NCI-H774 (cell line): ENCODE results near the gene BAG1.

ENCODE experiments used
- DNase-seq: peaks from one replicate; lab custom pipeline; 2025; lab: John Stamatoyannopoulos, UW

The BAG1 gene

DNA sequence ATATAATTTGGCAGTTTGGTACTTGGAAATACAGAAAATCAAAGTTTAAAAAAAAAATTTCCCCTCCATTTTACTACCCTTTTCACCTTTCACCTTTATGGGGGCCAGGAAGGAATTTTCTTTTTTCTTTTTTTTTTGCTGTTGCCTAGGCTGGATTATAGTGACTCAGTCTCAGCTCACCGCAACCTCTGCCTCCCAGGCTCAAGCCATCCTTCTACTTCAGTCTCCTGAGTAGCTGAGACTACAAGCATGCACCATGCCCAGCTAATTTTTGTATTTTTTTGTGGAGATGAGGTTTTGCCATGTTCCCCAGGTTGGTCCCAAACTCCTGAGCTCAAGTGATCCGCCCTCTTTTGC, 9.4 kb upstream of the BAG1 start:
- DNase-seq: no peak

GRCh38 chr9:33273266-33273971, 8.9 kb upstream of the BAG1 start:
- DNase-seq: no peak

GRCh38 chr9:33272061-33272460, 7.6 kb upstream of the BAG1 start:
- DNase-seq: no peak

DNA sequence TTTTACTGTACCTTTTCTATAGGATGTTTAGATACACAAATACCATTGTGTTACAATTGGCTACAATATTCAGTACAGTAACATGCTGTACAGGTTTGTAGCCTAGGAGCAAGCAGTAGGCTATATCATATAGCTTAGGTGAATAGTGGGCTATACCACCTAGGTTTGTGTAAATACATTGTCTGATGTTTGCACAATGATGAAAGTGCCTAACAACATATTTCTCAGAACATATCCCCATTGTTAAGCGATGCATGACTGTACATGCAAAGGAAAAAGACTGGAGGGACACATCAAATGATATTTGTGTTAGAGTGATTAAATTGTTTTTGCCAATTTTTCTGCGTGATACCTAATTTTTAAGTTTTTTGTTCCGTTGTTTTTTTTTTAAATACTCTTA, 5.6 kb upstream of the BAG1 start:
- no peak for DNase-seq

DNA sequence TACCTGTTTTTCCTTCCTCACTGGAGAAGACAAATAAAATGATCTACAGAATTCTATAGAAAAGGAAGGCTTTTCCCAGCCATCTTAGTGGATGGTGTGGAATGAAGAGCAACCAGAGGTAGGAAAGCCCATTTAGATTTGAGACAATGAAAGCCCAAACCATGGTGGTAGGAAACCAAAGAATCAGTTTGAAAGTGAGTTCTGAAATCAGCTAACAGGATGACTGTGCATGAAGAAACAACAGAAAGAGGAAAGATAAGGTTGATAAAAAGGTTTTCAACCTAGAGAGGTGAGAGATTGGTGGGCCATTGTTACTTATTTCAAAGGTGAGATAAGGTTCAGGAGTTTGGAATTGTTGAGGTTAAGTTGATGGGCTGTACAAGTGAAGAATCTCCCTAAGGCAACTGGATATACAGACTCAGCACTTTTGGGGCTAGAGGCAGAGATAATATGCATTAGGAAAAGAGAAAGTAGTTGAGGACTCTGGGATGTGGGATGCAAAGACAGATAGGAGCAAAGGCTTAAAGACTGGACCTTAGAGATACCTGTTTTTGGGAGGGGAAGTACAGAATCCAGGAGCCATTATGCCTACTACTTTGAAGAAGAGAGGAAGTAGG, 2.8 kb upstream of the BAG1 start:
- DNase-seq: no peak

DNA sequence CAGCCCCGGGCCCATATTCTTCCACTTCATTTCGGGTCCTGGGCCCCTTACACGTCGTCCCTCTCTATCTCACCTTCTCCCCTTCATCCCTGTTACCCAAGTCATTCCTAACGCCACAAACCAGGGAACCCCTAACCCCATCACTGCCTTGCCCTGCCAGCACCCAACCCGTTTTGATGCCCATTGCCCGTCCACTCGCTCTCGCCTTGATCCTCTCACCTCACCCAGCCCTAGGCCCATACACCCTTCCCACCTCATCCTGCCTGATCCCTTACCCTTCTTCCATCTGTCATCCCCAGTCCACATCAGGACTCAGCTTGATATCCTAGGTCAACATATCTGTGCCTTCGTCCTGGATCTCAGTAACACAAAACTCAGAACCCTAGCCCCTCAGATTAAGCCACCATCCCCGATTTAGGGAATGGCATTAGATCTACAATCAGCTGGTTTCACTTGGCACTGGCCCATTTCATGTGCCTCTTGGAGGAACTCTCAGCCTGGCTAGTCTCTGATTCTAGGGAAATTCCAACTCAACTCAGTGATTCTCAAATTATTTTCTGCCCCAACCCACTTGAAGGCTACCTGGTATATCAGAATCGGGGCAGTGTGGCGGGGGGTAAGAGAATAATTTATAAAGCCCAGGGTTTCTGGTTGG, 830 bp upstream of the BAG1 start:
- no peak for DNase-seq

DNA sequence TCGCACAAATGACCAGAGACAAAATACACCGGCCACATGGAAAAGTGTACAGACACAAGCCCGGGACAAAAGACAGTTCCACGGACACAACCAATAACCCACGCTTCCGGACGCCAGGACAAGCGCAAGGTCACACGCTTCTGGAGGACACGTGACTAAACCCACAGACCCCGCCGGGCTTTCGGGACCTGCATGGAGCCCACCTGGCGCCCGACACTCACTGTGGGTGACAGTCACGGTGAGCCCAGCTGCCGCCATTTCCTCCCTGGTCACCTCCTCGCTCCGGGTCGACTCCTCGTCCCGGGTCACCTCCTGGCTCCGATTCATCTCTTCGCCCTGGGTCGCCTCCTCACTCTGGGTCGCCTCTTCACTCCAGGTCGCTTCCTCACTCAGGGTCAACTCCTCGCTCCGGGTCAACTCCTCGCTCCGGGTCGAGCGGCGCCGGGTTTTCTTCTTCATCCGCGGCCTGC, 470 bp downstream of the BAG1 start:
- no peak for DNase-seq

GRCh38 chr9:33263131-33264002, 1.1 kb downstream of the BAG1 start:
- DNase-seq: no peak

DNA sequence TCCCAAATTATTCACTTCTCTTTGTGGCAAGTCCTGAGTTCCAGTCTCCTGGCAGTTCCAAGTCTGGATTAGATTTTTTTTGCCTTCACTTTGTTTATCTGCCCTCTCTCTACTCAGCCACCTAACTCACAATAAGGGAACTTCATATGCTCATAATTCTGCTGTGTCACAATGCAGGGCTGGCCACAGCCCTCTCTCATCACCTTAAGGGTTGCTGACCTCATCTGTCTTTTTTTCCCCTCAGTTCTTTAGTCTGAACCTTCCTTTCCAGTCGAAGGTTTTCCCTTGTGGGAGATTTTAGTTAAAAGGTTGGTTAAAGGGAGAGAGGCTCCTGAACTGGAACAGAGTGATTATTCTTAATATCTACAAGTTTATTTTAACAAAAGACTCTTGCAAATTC, 4.1 kb downstream of the BAG1 start:
- DNase-seq: no peak

GRCh38 chr9:33257276-33257675, 7.2 kb downstream of the BAG1 start:
- DNase-seq: no peak

DNA sequence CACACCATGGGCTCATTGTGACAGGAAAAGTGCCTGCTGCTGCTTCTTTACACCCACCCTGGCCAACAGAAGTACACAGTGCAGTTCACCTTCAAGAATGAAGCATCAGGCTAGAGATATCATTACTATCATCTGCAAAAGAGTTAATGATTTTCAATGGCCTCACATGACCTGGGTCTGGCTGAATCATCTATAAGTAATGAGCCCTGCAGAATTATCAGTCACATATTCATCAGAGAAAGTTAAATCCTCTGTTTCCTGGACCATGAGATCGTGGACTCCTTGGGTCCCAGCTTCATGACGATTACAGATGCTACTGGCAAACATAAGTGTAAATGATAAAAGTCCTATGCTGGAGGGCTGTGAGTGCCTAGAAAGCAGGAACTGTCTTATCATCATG, 8.3 kb downstream of the BAG1 start:
- no peak for DNase-seq

- no peak for DNase-seq
These were observed 9.0 kb downstream of the BAG1 start for GRCh38 chr9:33255471-33255870.

GRCh38 chr9:33255014-33255413, 9.5 kb downstream of the BAG1 start:
- no peak for DNase-seq

DNA sequence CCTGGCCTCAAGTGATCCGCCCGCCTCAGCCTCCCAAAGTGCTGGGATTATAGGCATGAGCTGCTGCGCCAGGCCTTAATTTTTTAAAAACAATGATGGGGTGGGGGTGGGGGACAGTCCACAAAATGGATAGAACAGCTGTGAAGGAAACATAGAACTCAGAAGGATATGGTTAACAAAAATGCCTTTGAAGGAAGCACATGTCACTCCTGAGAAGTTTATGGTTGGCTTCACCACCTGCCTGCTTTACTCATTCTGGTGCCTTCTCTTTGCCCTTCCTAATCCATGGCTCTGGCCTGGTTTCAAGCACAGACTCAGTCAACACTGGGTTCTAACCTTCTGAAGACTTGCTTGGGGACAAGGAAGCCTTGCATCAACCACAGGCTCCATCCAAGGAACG, 10.3 kb downstream of the BAG1 start:
- no peak for DNase-seq

DNA sequence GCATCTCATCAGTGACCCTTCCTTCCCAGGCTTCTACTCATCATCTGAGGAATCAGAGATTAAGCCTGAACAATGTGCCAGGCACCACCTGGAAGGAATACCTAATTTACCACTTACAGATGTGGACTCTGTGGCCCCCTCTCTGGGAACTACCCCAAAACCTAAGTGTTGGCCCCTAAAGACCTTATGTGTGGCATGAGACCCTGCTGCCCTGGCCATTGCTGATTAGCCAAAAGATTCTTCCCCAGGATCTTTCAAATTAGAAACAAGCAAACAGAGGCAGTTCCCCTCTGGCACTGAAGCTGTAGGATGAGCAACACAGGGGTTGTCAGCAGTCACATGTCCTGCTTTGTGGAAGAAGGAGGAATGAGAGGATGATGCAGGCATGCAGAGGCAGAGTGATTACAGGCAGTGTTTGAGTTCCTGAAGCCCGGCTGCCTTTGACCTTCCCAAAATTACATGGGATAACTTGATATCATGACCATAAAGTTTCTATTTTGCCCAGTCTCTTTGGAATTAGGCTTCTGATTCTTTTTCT, 14.0 kb downstream of the BAG1 start:
- DNase-seq: no peak

- no peak for DNase-seq
These were observed 14.5 kb downstream of the BAG1 start for GRCh38 chr9:33249983-33250382.

DNA sequence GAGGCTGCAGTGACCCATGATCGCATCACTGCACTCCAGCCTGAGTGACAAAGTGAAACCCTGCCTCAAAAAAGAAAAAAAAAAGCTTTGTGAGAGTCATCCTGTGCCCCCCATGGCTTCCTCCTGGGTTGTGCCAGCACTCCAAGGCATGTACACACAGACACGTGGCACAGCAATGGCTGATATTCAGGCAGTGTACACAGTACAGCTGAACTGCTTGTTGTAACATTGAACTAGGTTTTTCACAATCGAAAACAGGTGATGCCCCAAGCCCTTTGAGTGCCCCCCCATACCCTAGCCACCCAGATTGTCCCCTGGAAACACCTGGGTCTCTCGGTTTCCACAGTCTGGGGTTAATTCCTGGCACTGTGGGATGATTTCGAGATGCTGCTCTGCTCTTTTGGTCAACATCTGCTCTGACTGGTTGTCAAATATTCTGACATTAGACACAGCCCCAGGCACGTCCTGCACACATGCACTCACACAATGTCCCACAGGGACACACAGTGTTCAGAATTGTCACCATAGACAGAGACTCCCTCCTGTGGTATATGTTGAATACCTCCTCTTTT, 15.3 kb downstream of the BAG1 start:
- DNase-seq: no peak

- no peak for DNase-seq
These were observed 15.9 kb downstream of the BAG1 start for GRCh38 chr9:33248606-33249005.

DNA sequence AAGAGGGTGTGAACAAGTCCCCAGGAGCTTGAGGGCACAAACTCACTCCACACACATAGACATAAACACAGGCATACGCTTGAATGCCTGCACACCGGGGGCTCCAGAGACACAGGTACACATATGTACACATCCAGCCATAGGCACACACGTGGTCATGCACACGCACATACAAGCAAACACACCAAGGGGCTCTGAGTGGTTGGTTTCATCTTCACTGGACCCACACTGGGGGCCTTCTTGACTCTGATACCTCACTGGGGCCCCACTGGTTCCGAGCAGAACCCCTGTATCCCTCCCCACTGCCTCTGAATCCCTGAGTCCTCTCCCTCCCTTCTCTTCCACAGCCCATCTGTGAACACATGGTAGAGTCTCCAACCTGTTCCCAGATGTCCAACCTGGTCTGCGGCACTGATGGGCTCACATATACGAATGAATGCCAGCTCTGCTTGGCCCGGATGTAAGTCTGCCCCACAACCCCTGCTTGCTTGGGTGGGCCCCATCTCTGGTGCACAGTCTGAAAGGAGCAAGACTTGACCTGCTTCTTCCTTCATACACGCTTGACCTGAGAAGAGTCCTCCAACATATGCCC, 18.1 kb downstream of the BAG1 start:
- DNase-seq: no peak

DNA sequence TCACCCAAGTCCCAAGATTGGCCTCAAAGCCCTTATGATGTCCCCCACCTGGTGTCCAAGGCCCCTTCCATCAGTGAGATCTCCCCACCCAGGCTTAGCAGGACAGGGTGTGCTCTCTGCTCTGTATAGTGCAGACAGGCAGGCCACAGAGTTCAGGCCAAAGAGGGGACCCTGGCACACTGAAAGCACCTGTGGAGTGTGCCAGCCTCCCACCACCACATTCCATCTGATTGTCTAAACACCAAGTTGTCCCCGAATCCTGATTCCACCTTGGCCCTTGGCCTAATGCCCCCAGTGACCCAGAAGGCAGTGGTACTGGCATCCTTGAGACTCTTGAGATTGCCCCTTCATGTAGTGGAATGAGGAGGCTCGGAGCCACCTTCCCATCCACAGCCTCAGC, 19.2 kb downstream of the BAG1 start:
- no peak for DNase-seq

- no peak for DNase-seq
These were observed 20.2 kb downstream of the BAG1 start for GRCh38 chr9:33244137-33244784.
